GM21423 (cell line): ENCODE results near the gene ERCC1.
"Not testable (repeated sequence)": the region's sequence is repeated elsewhere in the genome, so short reads cannot be mapped to it uniquely, and the experiment has no call there.

ENCODE experiments used
- ATAC-seq: cut with Tn5 transposase; IDR thresholded peaks from one replicate; pipeline ENCODE4 v1.9.1; 2021; ENCODE audit warnings: mild to moderate bottlenecking, moderate library complexity; ENCODE audit not compliant: unreplicated experiment

Gene ERCC1

GRCh38 chr19:45431008-45431407, 7.3 kb upstream of the ERCC1 start:
- ATAC-seq: not testable (repeated sequence)

- ATAC-seq: not testable (repeated sequence)
These were observed 6.2 kb upstream of the ERCC1 start for GRCh38 chr19:45429896-45430295.

GRCh38 chr19:45428384-45429231, 4.9 kb upstream of the ERCC1 start:
- no peak for ATAC-seq

GRCh38 chr19:45424191-45425058, 708 bp upstream of the ERCC1 start:
- ATAC-seq: no peak

GRCh38 chr19:45423033-45423588, 606 bp downstream of the ERCC1 start:
- no peak for ATAC-seq

- no peak for ATAC-seq
These were observed 1.7 kb downstream of the ERCC1 start for GRCh38 chr19:45421947-45422498.

GRCh38 chr19:45420871-45421270, 2.8 kb downstream of the ERCC1 start:
- ATAC-seq: no peak

- ATAC-seq: no peak
These were observed 3.4 kb downstream of the ERCC1 start for GRCh38 chr19:45420356-45420755.

- no peak for ATAC-seq
These were observed 3.8 kb downstream of the ERCC1 start for GRCh38 chr19:45419895-45420294.

- peak; percentile 66 for ATAC-seq
These were observed 4.3 kb downstream of the ERCC1 start for GRCh38 chr19:45419396-45419795.

GRCh38 chr19:45418802-45419201, 4.9 kb downstream of the ERCC1 start:
- ATAC-seq: no peak

GRCh38 chr19:45417151-45417550, 6.6 kb downstream of the ERCC1 start:
- no peak for ATAC-seq

- ATAC-seq: no peak
These were observed 9.2 kb downstream of the ERCC1 start for GRCh38 chr19:45414468-45414867.

- ATAC-seq: no peak
These were observed 10.2 kb downstream of the ERCC1 start for GRCh38 chr19:45413497-45413896.

GRCh38 chr19:45410330-45410729, 13.4 kb downstream of the ERCC1 start:
- ATAC-seq: not testable (repeated sequence)

GRCh38 chr19:45409557-45409920, 14.2 kb downstream of the ERCC1 start:
- ATAC-seq: no peak

GRCh38 chr19:45408830-45409556, 14.7 kb downstream of the ERCC1 start:
- ATAC-seq: no peak

GRCh38 chr19:45408121-45408520, 15.6 kb downstream of the ERCC1 start:
- ATAC-seq: no peak

GRCh38 chr19:45407585-45407984, 16.1 kb downstream of the ERCC1 start:
- not testable (repeated sequence) for ATAC-seq

GRCh38 chr19:45407091-45407375, 16.7 kb downstream of the ERCC1 start:
- ATAC-seq: no peak
